GM19468 (cell line): ENCODE measurements around the gene FKBP14.

Experiments
- ATAC-seq: cut with Tn5 transposase; IDR thresholded peaks from one replicate; pipeline ENCODE4 v1.9.1; 2021; ENCODE audit warnings: mild to moderate bottlenecking, moderate library complexity, moderate number of reproducible peaks; ENCODE audit not compliant: unreplicated experiment; ENCODE audit errors: extremely low read depth

FKBP14 gene

GRCh38 chr7:29995652-29996051 lies 30.9 kb downstream of the FKBP14 start:
- no peak for ATAC-seq

GRCh38 chr7:29993140-29993539 lies 33.4 kb downstream of the FKBP14 start:
- no peak for ATAC-seq

GRCh38 chr7:29991937-29992336 lies 34.6 kb downstream of the FKBP14 start:
- no peak for ATAC-seq

- ATAC-seq: no peak
Measured at GRCh38 chr7:29990931-29991330, 35.6 kb downstream of the FKBP14 start.

GRCh38 chr7:29989257-29989995 lies 37.1 kb downstream of the FKBP14 start, which contains the start of gene SCRN1:
Gene SCRN1, minus strand, starts transcription at chr7:29989801. Its CDS starts 20,734 bp downstream, at chr7:29969067.
- peak; percentile 29 for ATAC-seq

GRCh38 chr7:29988424-29989256 lies 37.9 kb downstream of the FKBP14 start:
- no peak for ATAC-seq

GRCh38 chr7:29987811-29988317 lies 38.6 kb downstream of the FKBP14 start:
- no peak for ATAC-seq

- no peak for ATAC-seq
Measured at GRCh38 chr7:29987083-29987482, 39.4 kb downstream of the FKBP14 start.

GRCh38 chr7:29980151-29980550 lies 46.4 kb downstream of the FKBP14 start:
- no peak for ATAC-seq

GRCh38 chr7:29977886-29978651 lies 48.4 kb downstream of the FKBP14 start:
- ATAC-seq: no peak

GRCh38 chr7:29976673-29977415 lies 49.7 kb downstream of the FKBP14 start:
- no peak for ATAC-seq

GRCh38 chr7:29976266-29976665 lies 50.2 kb downstream of the FKBP14 start:
- ATAC-seq: no peak

- ATAC-seq: no peak
Measured at GRCh38 chr7:29975561-29975960, 50.9 kb downstream of the FKBP14 start.

GRCh38 chr7:29974286-29974685 lies 52.2 kb downstream of the FKBP14 start:
- ATAC-seq: no peak

- no peak for ATAC-seq
Measured at GRCh38 chr7:29972315-29972669, 54.2 kb downstream of the FKBP14 start.

- no peak for ATAC-seq
Measured at GRCh38 chr7:29971566-29972314, 54.8 kb downstream of the FKBP14 start.

- ATAC-seq: no peak
Measured at GRCh38 chr7:29970158-29970557, 56.3 kb downstream of the FKBP14 start.

- ATAC-seq: no peak
Measured at GRCh38 chr7:29969738-29970137, 56.8 kb downstream of the FKBP14 start.
